Neutrophil (primary cell): ENCODE measurements around the gene NF1.
"Not testable (repeated sequence)": the region's sequence is repeated elsewhere in the genome, so short reads cannot be mapped to it uniquely, and the experiment has no call there.

ENCODE experiments used
- H3K27ac ChIP-seq: fragments of 200-600 bp; sonication (generic); 2 replicates; pipeline ENCODE4 v1.5.1; 2016; ENCODE audit warnings: mild to moderate bottlenecking, moderate library complexity
- H3K27me3 ChIP-seq: fragments of 200-600 bp; sonication (generic); 2 replicates; pipeline ENCODE4 v1.6.0; 2016; ENCODE audit warnings: mild to moderate bottlenecking
- H3K36me3 ChIP-seq: fragments of 200-600 bp; sonication (generic); 2 replicates; pipeline ENCODE4 v1.5.1; 2017
- H3K4me1 ChIP-seq, 2 experiments: fragments of 200-600 bp in 1 of 2; sonication (generic) in 1 of 2; 1 replicate in 1 of 2; 2 replicates in 1 of 2; pipeline versions ENCODE4 v1.5.1 to v1.6.1; 2013 to 2016; ENCODE audit warnings: low read depth in 1 of 2, low read length in 1 of 2, mild to moderate bottlenecking in 1 of 2, moderate library complexity in 1 of 2; ENCODE audit not compliant: control insufficient read depth in 1 of 2, insufficient read depth in 1 of 2
- H3K4me3 ChIP-seq, 2 experiments: fragments of 200-600 bp in 1 of 2; sonication (generic) in 1 of 2; 1 replicate in 1 of 2; 2 replicates in 1 of 2; pipeline ENCODE4 v1.5.1; 2013 to 2016; ENCODE audit warnings: low read depth in 1 of 2, low read length in 1 of 2, mild to moderate bottlenecking in 1 of 2, moderate library complexity in 1 of 2
- H3K9me3 ChIP-seq: fragments of 200-600 bp; sonication (generic); 2 replicates; pipeline ENCODE4 v1.5.1; 2016
- TF ChIP-seq, protein P1 (sequence below): fragments of 200-600 bp; sonication (generic); IDR thresholded peaks from 2 replicates; pipeline ENCODE4 v1.5.1; 2016; ENCODE audit warnings: antibody characterized with exemption

Gene NF1

DNA sequence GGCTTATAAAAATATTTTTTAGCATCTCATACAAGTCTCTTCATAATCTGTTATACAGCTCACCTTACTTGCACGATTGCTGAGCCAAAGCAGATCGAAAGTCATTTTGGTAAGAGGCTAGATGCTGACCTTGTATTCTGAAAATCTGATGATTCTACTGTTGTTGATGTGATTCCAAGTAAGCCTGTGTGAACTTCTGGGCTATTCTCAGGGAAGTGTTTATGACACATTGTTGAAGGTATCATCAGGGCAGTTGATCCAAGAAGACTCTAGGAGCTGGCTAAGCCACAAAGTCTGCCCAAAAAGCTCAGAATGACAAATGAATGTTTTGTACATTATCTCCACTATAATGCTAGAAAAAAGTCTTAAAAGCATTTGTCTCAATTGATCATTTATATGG lies 186.3 kb downstream of the NF1 start:
- Histone ChIP-seq H3K4me1 (peaks cover 0 to 4% of the 10 kb centered on the region in 2 experiments), H3K27ac (no peak overlapping the region), H3K9me3 (no peaks in the 10 kb centered on the region), H3K4me3 (no peak overlapping the region), H3K36me3 (no peaks in the 10 kb centered on the region), H3K27me3 (no peaks in the 10 kb centered on the region)
- TF ChIP-seq, protein P1, sequence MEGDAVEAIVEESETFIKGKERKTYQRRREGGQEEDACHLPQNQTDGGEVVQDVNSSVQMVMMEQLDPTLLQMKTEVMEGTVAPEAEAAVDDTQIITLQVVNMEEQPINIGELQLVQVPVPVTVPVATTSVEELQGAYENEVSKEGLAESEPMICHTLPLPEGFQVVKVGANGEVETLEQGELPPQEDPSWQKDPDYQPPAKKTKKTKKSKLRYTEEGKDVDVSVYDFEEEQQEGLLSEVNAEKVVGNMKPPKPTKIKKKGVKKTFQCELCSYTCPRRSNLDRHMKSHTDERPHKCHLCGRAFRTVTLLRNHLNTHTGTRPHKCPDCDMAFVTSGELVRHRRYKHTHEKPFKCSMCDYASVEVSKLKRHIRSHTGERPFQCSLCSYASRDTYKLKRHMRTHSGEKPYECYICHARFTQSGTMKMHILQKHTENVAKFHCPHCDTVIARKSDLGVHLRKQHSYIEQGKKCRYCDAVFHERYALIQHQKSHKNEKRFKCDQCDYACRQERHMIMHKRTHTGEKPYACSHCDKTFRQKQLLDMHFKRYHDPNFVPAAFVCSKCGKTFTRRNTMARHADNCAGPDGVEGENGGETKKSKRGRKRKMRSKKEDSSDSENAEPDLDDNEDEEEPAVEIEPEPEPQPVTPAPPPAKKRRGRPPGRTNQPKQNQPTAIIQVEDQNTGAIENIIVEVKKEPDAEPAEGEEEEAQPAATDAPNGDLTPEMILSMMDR, result no peak

DNA sequence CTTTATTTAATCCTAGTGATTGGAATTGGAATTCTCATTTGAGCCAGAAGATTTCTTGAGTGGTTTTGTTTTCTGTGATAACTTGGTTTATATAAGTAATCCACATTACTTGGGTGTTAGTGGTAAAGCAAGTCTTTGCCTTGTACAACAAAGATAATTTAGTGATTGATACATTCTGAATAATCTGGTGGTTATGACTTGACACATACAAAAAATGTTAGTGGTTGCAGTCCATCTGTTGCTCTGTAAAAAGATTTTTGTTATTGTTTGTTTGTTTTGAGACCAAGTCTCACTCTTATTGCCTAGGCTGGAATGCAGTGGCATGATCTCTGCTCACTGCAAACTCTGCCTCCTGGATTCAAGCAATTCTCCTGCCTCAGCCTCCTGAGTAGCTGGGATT lies 189.1 kb downstream of the NF1 start:
- TF ChIP-seq, protein P1, result no peak
- no peaks in the 10 kb centered on the region for H3K4me1 ChIP-seq

DNA sequence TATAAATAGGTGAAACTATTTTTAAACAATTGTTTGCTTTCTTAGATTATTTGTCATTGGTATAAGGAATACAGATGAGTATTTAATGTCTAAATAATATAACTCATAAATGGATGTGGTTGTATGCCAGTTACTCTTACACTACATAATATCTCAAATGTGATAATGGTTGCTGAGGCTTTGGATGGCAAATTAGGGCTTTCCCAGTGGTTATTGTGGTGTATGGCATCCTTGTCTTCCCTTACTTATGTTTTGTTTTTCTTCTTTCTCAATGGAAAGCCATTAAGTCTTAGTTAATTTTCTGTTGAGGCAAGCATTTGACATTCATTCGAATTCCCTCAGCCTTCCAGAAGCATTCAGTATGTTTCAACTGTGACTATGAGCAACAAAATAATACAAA lies 191.8 kb downstream of the NF1 start:
- Histone ChIP-seq H3K4me3 (no peak overlapping the region), H3K27ac (no peak overlapping the region), H3K27me3 (no peaks in the 10 kb centered on the region), H3K4me1 (no peaks in the 10 kb centered on the region), H3K9me3 (no peaks in the 10 kb centered on the region), H3K36me3 (no peaks in the 10 kb centered on the region)
- TF ChIP-seq, protein P1, result no peak

More for the DNA sequence above, 189.1 kb downstream of the NF1 start:
- H3K27ac ChIP-seq, result no peak overlapping the region
- no peaks in the 10 kb centered on the region for H3K27me3 ChIP-seq
- no peak overlapping the region for H3K4me3 ChIP-seq
- no peaks in the 10 kb centered on the region for H3K9me3 ChIP-seq
- H3K36me3 ChIP-seq, result no peaks in the 10 kb centered on the region

DNA sequence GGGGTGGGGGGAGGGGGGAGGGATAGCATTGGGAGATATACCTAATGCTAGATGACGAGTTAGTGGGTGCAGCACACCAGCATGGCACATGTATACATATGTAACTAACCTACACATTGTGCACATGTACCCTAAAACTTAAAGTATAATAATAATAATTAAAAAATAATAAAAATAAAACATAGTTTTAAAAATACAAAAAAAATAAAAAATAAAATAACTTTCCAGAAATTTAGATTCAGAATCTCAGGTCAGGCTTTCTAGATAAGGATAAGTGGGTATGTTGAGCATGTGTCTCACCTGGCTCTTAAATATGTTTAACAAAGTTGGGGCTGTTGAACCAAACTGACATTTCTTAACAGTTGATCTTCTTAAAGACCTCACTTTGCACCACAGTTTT lies 193.2 kb downstream of the NF1 start:
- not testable (repeated sequence) for H3K27me3 ChIP-seq, H3K4me3 ChIP-seq, H3K4me1 ChIP-seq

DNA sequence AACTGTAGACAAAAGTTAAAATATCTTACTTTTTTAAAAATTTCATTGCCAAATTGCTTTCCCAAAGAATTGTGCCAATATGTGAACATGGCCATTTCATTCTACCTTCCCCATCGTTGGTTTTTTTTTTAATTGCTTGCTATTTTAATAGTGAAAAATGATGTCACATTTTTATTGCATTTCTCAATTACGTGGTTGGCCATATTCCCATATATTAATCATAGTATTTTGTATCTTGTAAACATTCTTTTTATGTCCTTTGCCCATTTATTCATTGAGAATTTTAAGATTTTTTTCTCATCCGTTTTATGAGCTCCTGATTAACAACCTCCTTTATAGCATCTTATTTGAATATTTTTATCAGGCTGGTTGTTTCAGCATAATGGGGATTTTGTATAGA lies 195.0 kb downstream of the NF1 start:
- TF ChIP-seq, protein P1, result no peak
- Histone ChIP-seq H3K36me3 (no peaks in the 10 kb centered on the region), H3K4me1 (no peaks in the 10 kb centered on the region), H3K4me3 (no peak overlapping the region), H3K9me3 (no peaks in the 10 kb centered on the region), H3K27ac (no peak overlapping the region), H3K27me3 (no peaks in the 10 kb centered on the region)

More for the DNA sequence above, 193.2 kb downstream of the NF1 start:
- not testable (repeated sequence) for H3K9me3 ChIP-seq, H3K27ac ChIP-seq, H3K36me3 ChIP-seq

DNA sequence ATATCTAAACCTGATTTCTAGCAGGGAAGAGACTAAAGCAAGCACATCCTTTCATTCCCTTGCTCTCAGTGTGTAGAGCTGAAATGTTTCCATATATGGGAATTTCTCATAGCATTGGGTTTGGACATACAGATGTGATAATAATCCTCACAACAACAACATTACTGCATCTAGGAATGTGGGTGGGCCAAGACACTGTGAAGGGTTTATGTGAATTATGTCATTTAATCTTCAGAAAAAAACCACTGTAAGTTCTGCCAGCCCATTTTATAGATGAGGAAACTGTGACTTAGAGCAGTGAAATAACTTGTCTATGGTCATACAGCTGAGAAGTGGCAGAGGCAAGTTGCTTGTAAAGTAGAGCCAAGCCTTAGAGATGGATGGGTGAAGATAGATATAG lies 197.0 kb downstream of the NF1 start:
- Histone ChIP-seq H3K4me1 (no peaks in the 10 kb centered on the region), H3K27me3 (no peaks in the 10 kb centered on the region), H3K36me3 (no peaks in the 10 kb centered on the region), H3K27ac (no peak overlapping the region), H3K4me3 (no peak overlapping the region), H3K9me3 (no peaks in the 10 kb centered on the region)
- TF ChIP-seq, protein P1, result no peak
